Keratinocyte (primary cell): ENCODE results near the gene ZNF236.

Experiments used
- EZH2 ChIP-seq: IDR thresholded peaks from one replicate; pipeline ENCODE4 v1.6.1; 2012; ENCODE audit warnings: inconsistent platforms, mild to moderate bottlenecking, low read length, moderate library complexity
- TF ChIP-seq, protein P1 (sequence below), 3 experiments: IDR thresholded peaks in 1 of 3; conservative IDR thresholded peaks in 1 of 3; optimal IDR thresholded peaks in 1 of 3; 2 replicates in 2 of 3; 3 replicates in 1 of 3; pipeline versions ENCODE3 to v1.5.1; 2011; ENCODE audit warnings: low read length in 3 of 3, mild to moderate bottlenecking in 3 of 3, moderate library complexity in 2 of 3, control low read depth in 1 of 3, inconsistent platforms in 1 of 3; ENCODE audit not compliant: insufficient read depth in 2 of 3; ENCODE audit errors: extremely low read depth in 1 of 3

DNA sequence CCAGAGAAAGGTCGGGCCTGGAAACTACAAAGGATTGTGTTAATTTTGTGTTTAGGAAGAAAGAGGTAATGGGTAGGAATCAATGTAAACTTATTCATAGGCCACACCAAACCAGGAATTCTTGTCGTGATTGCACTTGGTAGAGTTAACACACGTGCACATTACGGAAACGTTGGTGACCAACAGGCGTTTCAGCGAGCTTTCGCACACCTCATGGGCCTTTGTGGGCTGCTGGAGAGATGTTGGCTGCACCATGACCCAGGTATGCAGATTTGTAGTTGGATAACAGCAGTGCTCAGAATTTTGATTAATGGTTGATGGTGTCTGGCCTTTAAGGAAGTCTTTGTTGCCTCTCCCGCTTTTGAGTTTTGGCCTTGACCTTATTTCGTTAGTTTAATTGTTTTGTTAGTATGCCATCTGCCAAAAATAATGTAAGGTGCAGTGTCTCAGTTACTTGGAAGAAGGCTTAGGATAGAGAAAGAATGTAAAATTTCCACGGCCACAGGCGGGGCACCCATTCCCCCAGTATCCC is 1.9 kb downstream of the ZNF236 start:
- TF ChIP-seq, protein P1, sequence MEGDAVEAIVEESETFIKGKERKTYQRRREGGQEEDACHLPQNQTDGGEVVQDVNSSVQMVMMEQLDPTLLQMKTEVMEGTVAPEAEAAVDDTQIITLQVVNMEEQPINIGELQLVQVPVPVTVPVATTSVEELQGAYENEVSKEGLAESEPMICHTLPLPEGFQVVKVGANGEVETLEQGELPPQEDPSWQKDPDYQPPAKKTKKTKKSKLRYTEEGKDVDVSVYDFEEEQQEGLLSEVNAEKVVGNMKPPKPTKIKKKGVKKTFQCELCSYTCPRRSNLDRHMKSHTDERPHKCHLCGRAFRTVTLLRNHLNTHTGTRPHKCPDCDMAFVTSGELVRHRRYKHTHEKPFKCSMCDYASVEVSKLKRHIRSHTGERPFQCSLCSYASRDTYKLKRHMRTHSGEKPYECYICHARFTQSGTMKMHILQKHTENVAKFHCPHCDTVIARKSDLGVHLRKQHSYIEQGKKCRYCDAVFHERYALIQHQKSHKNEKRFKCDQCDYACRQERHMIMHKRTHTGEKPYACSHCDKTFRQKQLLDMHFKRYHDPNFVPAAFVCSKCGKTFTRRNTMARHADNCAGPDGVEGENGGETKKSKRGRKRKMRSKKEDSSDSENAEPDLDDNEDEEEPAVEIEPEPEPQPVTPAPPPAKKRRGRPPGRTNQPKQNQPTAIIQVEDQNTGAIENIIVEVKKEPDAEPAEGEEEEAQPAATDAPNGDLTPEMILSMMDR (optimal IDR thresholded peaks at IDR 0.05 in 1 of 3, IDR thresholded peaks at IDR 0.05 in 1 of 3, conservative IDR thresholded peaks at IDR 0.05 in 1 of 3; ENCODE audit: extremely low read depth in 1 of 3, insufficient read depth in 2 of 3, low read length in 3 of 3), result no peak
- no peak for TF ChIP-seq EZH2
